ENCODE results near the gene PTPRU.

The PTPRU gene

DNA sequence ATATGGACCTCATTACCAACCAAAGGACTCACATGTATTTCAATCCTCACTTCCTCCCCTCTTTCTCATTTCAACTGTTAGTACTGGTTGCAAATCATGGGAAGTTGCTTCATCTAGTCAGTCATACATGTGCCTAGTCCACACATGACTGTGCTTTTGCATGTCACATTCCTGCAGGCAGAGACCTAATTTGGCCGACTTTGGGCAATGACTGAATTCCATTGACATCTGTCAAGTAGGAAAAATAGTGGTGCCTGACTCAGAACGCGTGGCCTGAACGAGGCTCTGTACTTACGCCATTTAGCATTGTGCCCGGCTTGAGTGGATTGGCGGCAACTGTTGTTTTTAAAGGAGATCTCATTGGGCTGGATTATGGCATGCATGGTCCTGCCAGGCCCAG lies 18.0 kb downstream of the PTPRU start:
- Histone ChIP-seq H3K36me3 (ENCODE audit: control insufficient read depth in 2 of 2, insufficient read depth in 1 of 2, low read length in 2 of 2) (peaks cover 0 to 16% of the 10 kb centered on the region in 2 experiments; a peak in 1 of 3 replicates), H3K27ac (ENCODE audit: extremely low read depth, low read depth, low read length) (no peak overlapping the region), H3K4me3 (ENCODE audit: low read depth, low read length) (no peak overlapping the region), H3K9me3 (ENCODE audit: control insufficient read depth, insufficient read depth, low read depth, low read length) (no peaks in the 10 kb centered on the region), H3K4me1 (ENCODE audit: control insufficient read depth, insufficient read depth, low read length) (peaks cover 9% of the 10 kb centered on the region)
- POLR2A ChIA-PET: no interaction called here
- no peak for TF ChIP-seq ZNF792 (tag by site-specific recombination; IDR thresholded peaks at IDR 0.05)
- no peak for TF ChIP-seq IKZF3 (tag by site-specific recombination; IDR thresholded peaks at IDR 0.05)
- TF ChIP-seq ZNF133 (tag by site-specific recombination; IDR thresholded peaks at IDR 0.05): no peak
- TF ChIP-seq, protein P1, sequence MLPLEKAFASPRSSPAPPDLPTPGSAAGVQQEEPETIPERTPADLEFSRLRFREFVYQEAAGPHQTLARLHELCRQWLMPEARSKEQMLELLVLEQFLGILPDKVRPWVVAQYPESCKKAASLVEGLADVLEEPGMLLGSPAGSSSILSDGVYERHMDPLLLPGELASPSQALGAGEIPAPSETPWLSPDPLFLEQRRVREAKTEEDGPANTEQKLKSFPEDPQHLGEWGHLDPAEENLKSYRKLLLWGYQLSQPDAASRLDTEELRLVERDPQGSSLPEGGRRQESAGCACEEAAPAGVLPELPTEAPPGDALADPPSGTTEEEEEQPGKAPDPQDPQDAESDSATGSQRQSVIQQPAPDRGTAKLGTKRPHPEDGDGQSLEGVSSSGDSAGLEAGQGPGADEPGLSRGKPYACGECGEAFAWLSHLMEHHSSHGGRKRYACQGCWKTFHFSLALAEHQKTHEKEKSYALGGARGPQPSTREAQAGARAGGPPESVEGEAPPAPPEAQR (tag by site-specific recombination; IDR thresholded peaks at IDR 0.05): no peak
- no peak for TF ChIP-seq ZXDB (tag by site-specific recombination; IDR thresholded peaks at IDR 0.05)
- TF ChIP-seq, protein P2, sequence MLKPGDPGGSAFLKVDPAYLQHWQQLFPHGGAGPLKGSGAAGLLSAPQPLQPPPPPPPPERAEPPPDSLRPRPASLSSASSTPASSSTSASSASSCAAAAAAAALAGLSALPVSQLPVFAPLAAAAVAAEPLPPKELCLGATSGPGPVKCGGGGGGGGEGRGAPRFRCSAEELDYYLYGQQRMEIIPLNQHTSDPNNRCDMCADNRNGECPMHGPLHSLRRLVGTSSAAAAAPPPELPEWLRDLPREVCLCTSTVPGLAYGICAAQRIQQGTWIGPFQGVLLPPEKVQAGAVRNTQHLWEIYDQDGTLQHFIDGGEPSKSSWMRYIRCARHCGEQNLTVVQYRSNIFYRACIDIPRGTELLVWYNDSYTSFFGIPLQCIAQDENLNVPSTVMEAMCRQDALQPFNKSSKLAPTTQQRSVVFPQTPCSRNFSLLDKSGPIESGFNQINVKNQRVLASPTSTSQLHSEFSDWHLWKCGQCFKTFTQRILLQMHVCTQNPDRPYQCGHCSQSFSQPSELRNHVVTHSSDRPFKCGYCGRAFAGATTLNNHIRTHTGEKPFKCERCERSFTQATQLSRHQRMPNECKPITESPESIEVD (tag by site-specific recombination; IDR thresholded peaks at IDR 0.05): no peak
- TF ChIP-seq ZNF585B (tag by site-specific recombination; IDR thresholded peaks at IDR 0.05): no peak
- TF ChIP-seq ZNF24 (tag by site-specific recombination; IDR thresholded peaks at IDR 0.05): no peak
- no peak for TF ChIP-seq ZNF169 (tag by site-specific recombination; IDR thresholded peaks at IDR 0.05)
- TF ChIP-seq KLF17 (tag by site-specific recombination; IDR thresholded peaks at IDR 0.05): no peak
- TF ChIP-seq, protein P3, sequence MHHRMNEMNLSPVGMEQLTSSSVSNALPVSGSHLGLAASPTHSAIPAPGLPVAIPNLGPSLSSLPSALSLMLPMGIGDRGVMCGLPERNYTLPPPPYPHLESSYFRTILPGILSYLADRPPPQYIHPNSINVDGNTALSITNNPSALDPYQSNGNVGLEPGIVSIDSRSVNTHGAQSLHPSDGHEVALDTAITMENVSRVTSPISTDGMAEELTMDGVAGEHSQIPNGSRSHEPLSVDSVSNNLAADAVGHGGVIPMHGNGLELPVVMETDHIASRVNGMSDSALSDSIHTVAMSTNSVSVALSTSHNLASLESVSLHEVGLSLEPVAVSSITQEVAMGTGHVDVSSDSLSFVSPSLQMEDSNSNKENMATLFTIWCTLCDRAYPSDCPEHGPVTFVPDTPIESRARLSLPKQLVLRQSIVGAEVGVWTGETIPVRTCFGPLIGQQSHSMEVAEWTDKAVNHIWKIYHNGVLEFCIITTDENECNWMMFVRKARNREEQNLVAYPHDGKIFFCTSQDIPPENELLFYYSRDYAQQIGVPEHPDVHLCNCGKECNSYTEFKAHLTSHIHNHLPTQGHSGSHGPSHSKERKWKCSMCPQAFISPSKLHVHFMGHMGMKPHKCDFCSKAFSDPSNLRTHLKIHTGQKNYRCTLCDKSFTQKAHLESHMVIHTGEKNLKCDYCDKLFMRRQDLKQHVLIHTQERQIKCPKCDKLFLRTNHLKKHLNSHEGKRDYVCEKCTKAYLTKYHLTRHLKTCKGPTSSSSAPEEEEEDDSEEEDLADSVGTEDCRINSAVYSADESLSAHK (tag by site-specific recombination; IDR thresholded peaks at IDR 0.05): no peak
- no peak for TF ChIP-seq ZNF660 (tag by site-specific recombination; IDR thresholded peaks at IDR 0.05)
- CTCF ChIA-PET: no interaction called here

GRCh38 chr1:29255134-29255666 lies 18.9 kb downstream of the PTPRU start:
- CTCF ChIA-PET: interaction anchor here (0.6 kb wide), 1 partner anchor 1433 kb away, joined by 4 read pairs; no protein-coding TSS in a partner anchor
- Histone ChIP-seq H3K4me3 (ENCODE audit: low read depth, low read length) (no peak overlapping the region), H3K36me3 (ENCODE audit: control insufficient read depth in 2 of 2, insufficient read depth in 1 of 2, low read length in 2 of 2) (peaks cover 0 to 16% of the 10 kb centered on the region in 2 experiments; a peak in 1 of 3 replicates), H3K4me1 (ENCODE audit: control insufficient read depth, insufficient read depth, low read length) (peaks cover 9% of the 10 kb centered on the region), H3K9me3 (ENCODE audit: control insufficient read depth, insufficient read depth, low read depth, low read length) (no peaks in the 10 kb centered on the region), H3K27ac (ENCODE audit: extremely low read depth, low read depth, low read length) (no peak overlapping the region)
- POLR2A ChIA-PET: no interaction called here
- TF ChIP-seq, protein P4, sequence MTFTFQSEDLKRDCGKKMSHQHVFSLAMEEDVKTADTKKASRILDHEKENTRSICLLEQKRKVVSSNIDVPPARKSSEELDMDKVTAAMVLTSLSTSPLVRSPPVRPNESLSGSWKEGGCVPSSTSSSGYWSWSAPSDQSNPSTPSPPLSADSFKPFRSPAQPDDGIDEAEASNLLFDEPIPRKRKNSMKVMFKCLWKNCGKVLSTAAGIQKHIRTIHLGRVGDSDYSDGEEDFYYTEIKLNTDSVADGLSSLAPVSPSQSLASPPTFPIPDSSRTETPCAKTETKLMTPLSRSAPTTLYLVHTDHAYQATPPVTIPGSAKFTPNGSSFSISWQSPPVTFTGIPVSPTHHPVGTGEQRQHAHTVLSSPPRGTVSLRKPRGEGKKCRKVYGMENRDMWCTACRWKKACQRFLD (tag by site-specific recombination; IDR thresholded peaks at IDR 0.05): no peak
- peak; percentile 95 for TF ChIP-seq ZNF768 (tag by site-specific recombination; IDR thresholded peaks at IDR 0.05)
- TF ChIP-seq, protein P5, sequence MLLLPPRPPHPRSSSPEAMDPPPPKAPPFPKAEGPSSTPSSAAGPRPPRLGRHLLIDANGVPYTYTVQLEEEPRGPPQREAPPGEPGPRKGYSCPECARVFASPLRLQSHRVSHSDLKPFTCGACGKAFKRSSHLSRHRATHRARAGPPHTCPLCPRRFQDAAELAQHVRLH (tag by site-specific recombination; IDR thresholded peaks at IDR 0.05): peak; percentile 80; the same call in 1 of the 2 replicates
- no peak for TF ChIP-seq ZNF175 (tag by site-specific recombination; IDR thresholded peaks at IDR 0.05)
- TF ChIP-seq ZNF311 (tag by site-specific recombination; IDR thresholded peaks at IDR 0.05; ENCODE audit: borderline replicate concordance): no peak
- no peak for TF ChIP-seq TRIM28 (IDR thresholded peaks at IDR 0.05; ENCODE audit: borderline replicate concordance, low read length)
- TF ChIP-seq ZNF140 (tag by site-specific recombination; IDR thresholded peaks at IDR 0.05): no peak
